ENCODE measurements around the gene PPARG. TPM values are rescaled to one million over a fixed set of nuclear protein-coding genes. Genes with fewer than 3 reads are reported as not detected.

Gene PPARG
- total and polyA plus RNA-seq, 4 donors = 8.3 to 41.4 (median 26.2) TPM

DNA sequence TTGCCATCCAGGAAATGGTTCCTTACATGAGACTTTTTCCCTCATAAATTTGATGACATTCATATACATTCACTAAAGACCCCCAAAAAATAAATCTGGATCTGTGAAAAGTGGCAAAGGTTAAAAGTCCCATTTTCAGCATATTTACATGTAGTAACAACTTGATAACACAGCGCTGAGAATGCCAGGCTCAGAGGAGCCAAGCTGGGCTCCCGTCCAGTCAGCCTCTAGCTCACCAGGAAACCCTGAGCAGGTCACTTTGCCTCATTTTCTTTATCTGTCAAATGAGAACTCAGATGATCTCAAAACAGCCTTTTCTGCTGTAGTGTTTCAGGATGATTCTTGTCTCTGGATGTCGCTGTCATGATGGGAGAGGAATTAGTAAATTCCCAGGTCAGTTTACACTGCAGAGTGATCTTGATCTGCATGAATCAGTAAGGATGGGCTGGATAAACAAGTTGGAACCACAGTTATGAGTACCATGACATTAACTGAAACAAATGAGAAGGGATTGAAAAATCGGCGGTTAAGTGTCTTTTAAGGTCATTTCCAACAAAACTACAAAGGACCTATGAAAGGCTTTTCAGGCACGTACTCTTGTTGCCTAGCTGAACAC lies 82.8 kb downstream of the PPARG start:
- Histone ChIP-seq H3K4me3 (no peak overlapping the region), H3K27me3 (ENCODE audit: control insufficient read depth in 3 of 3, insufficient read depth in 3 of 3, low read length in 2 of 3) (no peaks in the 10 kb centered on the region), H3K9ac (ENCODE audit: insufficient read depth in 1 of 2, low read length in 2 of 2) (no peak overlapping the region), H3K27ac (ENCODE audit: low read depth in 1 of 2, low read length in 1 of 2) (peak overlapping the region in 1 of 2 donors; percentile 7), H3K4me1 (ENCODE audit: control insufficient read depth in 5 of 5, insufficient read depth in 5 of 5, low read length in 5 of 5) (peaks cover 0 to 16% (median 5%) of the 10 kb centered on the region in 5 donors), H3K36me3 (ENCODE audit: control insufficient read depth in 4 of 4, insufficient read depth in 4 of 4, low read length in 4 of 4) (no peaks in the 10 kb centered on the region), H3K9me3 (ENCODE audit: control insufficient read depth in 4 of 4, insufficient read depth in 3 of 4, low read length in 3 of 4) (no peaks in the 10 kb centered on the region)
- DNase-seq = peak in 2 of 3 donors; percentile 27 to 49
- TF ChIP-seq, protein P1, sequence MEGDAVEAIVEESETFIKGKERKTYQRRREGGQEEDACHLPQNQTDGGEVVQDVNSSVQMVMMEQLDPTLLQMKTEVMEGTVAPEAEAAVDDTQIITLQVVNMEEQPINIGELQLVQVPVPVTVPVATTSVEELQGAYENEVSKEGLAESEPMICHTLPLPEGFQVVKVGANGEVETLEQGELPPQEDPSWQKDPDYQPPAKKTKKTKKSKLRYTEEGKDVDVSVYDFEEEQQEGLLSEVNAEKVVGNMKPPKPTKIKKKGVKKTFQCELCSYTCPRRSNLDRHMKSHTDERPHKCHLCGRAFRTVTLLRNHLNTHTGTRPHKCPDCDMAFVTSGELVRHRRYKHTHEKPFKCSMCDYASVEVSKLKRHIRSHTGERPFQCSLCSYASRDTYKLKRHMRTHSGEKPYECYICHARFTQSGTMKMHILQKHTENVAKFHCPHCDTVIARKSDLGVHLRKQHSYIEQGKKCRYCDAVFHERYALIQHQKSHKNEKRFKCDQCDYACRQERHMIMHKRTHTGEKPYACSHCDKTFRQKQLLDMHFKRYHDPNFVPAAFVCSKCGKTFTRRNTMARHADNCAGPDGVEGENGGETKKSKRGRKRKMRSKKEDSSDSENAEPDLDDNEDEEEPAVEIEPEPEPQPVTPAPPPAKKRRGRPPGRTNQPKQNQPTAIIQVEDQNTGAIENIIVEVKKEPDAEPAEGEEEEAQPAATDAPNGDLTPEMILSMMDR (IDR thresholded peaks at IDR 0.05; ENCODE audit: control extremely low read depth, extremely low read depth) = no peak
- 69 to 82% methylated on average over 6 of the region's 6 CpGs for WGBS, 2 donors
- ATAC-seq (ENCODE audit: insufficient read depth, low FRiP score) = no peak

- ATAC-seq (ENCODE audit: insufficient read depth, low FRiP score) (no peak), DNase-seq (peak in 1 of 3 donors; percentile 57)
- WGBS, 2 donors = 88 to 93% methylated on average over 2 of the region's 2 CpGs
- Histone ChIP-seq H3K4me3 (no peak overlapping the region), H3K36me3 (ENCODE audit: control insufficient read depth in 4 of 4, insufficient read depth in 4 of 4, low read length in 4 of 4) (no peaks in the 10 kb centered on the region), H3K4me1 (ENCODE audit: control insufficient read depth in 5 of 5, insufficient read depth in 5 of 5, low read length in 5 of 5) (peaks cover 0 to 16% (median 5%) of the 10 kb centered on the region in 5 donors), H3K27ac (ENCODE audit: low read depth in 1 of 2, low read length in 1 of 2) (no peak overlapping the region), H3K9ac (ENCODE audit: insufficient read depth in 1 of 2, low read length in 2 of 2) (no peak overlapping the region), H3K9me3 (ENCODE audit: control insufficient read depth in 4 of 4, insufficient read depth in 3 of 4, low read length in 3 of 4) (no peaks in the 10 kb centered on the region), H3K27me3 (ENCODE audit: control insufficient read depth in 3 of 3, insufficient read depth in 3 of 3, low read length in 2 of 3) (no peaks in the 10 kb centered on the region)
- TF ChIP-seq, protein P1 (IDR thresholded peaks at IDR 0.05; ENCODE audit: control extremely low read depth, extremely low read depth) = no peak
These were observed 83.9 kb downstream of the PPARG start for GRCh38 chr3:12372741-12373280.

DNA sequence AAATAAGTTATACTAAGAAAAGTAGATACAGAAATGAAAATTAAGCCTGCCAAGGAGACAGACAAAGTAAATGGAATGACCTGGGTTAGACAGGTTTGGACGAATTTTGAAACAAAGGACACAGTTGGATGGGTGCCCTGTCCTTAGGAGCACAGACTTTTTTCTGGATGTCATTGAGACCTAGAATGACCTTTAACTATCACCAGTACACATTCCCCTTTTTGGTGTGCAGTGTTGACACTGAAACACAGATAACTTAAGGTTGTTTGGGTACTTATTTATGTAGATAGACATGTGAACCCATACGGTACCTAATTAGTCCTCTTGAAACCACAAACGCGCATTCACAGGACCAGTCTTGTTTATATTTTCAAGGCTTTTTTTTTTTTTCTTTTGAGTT lies 86.7 kb downstream of the PPARG start:
- 75 to 85% methylated on average over 4 of the region's 4 CpGs for WGBS, 2 donors
- TF ChIP-seq, protein P1 (IDR thresholded peaks at IDR 0.05; ENCODE audit: control extremely low read depth, extremely low read depth) = no peak
- no peak for DNase-seq

More for the DNA sequence above, 86.7 kb downstream of the PPARG start:
- Histone ChIP-seq H3K27me3 (ENCODE audit: control insufficient read depth in 3 of 3, insufficient read depth in 3 of 3, low read length in 2 of 3) (no peaks in the 10 kb centered on the region), H3K4me3 (no peak overlapping the region), H3K9me3 (ENCODE audit: control insufficient read depth in 4 of 4, insufficient read depth in 3 of 4, low read length in 3 of 4) (no peaks in the 10 kb centered on the region), H3K27ac (ENCODE audit: low read depth in 1 of 2, low read length in 1 of 2) (no peak overlapping the region), H3K4me1 (ENCODE audit: control insufficient read depth in 5 of 5, insufficient read depth in 5 of 5, low read length in 5 of 5) (peaks cover 0 to 18% (median 5%) of the 10 kb centered on the region in 5 donors), H3K9ac (ENCODE audit: insufficient read depth in 1 of 2, low read length in 2 of 2) (no peak overlapping the region), H3K36me3 (ENCODE audit: control insufficient read depth in 4 of 4, insufficient read depth in 4 of 4, low read length in 4 of 4) (no peaks in the 10 kb centered on the region)
- ATAC-seq (ENCODE audit: insufficient read depth, low FRiP score) = no peak

Measured in lung (tissue), 12 donors.